Karpas-422 (cell line): ENCODE data around the gene MZT2A. TPM values are rescaled to one million over a fixed set of nuclear protein-coding genes. Genes with fewer than 3 reads are reported as not detected.
"Not testable (repeated sequence)": the region's sequence is repeated elsewhere in the genome, so short reads cannot be mapped to it uniquely, and the experiment has no call there.

Source experiments
- DNase-seq: peaks from one replicate; pipeline ENCODE4 v3.0.0-alpha.2; 2015
- H2AFZ ChIP-seq: fragments of 200-600 bp; sonication (generic); 2 replicates; pipeline ENCODE4 v1.6.1; 2014; ENCODE audit warnings: antibody characterized with exemption, low read length, mixed read lengths
- H3K27ac ChIP-seq: fragments of 200-600 bp; sonication (generic); 2 replicates; pipeline ENCODE4 v1.5.1; 2014; ENCODE audit warnings: mild to moderate bottlenecking, low read length, moderate library complexity
- H3K27me3 ChIP-seq: fragments of 200-600 bp; sonication (generic); 2 replicates; pipeline ENCODE4 v1.6.1; 2014; ENCODE audit warnings: low read length, mixed read lengths
- H3K36me3 ChIP-seq: fragments of 200-600 bp; sonication (generic); 2 replicates; pipeline ENCODE4 v1.6.1; 2014; ENCODE audit warnings: low read length, mixed read lengths; ENCODE audit not compliant: insufficient read depth
- H3K4me1 ChIP-seq: fragments of 200-600 bp; sonication (generic); 2 replicates; pipeline ENCODE4 v1.6.1; 2014; ENCODE audit warnings: mild to moderate bottlenecking, low read length, mixed read lengths
- H3K4me2 ChIP-seq: fragments of 200-600 bp; sonication (generic); 2 replicates; pipeline ENCODE4 v1.6.1; 2014; ENCODE audit warnings: low read length, low read depth, mild to moderate bottlenecking; ENCODE audit not compliant: poor library complexity, severe bottlenecking
- H3K4me3 ChIP-seq: fragments of 200-600 bp; sonication (generic); 2 replicates; pipeline ENCODE4 v1.5.1; 2014; ENCODE audit warnings: mild to moderate bottlenecking, antibody characterized with exemption, low read length, mixed read lengths
- H3K79me2 ChIP-seq: fragments of 200-600 bp; sonication (generic); 2 replicates; pipeline ENCODE4 v1.6.1; 2014; ENCODE audit warnings: mild to moderate bottlenecking, low read length, mixed read lengths
- H3K9ac ChIP-seq: fragments of 200-600 bp; sonication (generic); 2 replicates; pipeline ENCODE4 v1.6.0; 2014; ENCODE audit warnings: low read length
- H3K9me2 ChIP-seq: fragments of 200-600 bp; sonication (generic), shearing (Covaris generic); replicated peaks from 2 replicates; pipeline ENCODE4 v1.6.0; 2014; ENCODE audit warnings: mild to moderate bottlenecking, low read length, moderate library complexity; ENCODE audit not compliant: insufficient read depth
- H3K9me3 ChIP-seq: fragments of 300-700, 200-600 bp; sonication (generic); 2 replicates; pipeline ENCODE4 v1.6.1; 2014; ENCODE audit warnings: low read length, mixed read lengths
- H4K20me1 ChIP-seq: fragments of 200-600 bp; sonication (generic); 2 replicates; pipeline ENCODE4 v1.6.1; 2014; ENCODE audit warnings: mild to moderate bottlenecking, antibody characterized with exemption, low read length, low read depth; ENCODE audit not compliant: insufficient read depth
- total RNA-seq: library from RNA; depleted of rRNA; stranded (reverse); fragments of >200 nt; shearing (Covaris generic); gene quantifications from 2 replicates; pipeline ENCODE4 v1.2.3, GENCODE V29; 2014; ENCODE audit warnings: low replicate concordance

MZT2A gene
- total RNA-seq, 1 experiment from 2014 or later = 119 TPM

DNA sequence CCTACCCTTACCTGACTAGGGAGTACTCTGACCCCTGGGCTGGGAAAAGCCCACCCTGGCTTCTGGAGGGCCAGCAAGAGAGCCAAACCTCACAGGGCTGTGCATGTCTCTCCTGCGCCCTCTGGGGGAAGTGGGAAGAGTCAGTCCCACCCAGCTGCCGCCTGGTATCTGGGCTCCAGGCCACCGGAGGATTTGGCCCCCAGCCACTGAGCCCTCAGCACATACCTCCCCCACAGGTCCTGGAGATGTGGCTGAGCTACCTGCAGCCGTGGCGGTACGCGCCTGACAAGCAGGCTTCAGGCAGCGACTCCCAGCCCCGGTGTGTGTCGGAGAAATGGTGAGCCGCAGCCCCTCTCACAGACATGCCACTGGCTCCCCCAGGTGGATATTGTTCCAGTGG is 24.4 kb upstream of the MZT2A start:
- not testable (repeated sequence) for H2AFZ ChIP-seq, H3K27me3 ChIP-seq, H3K4me3 ChIP-seq, H3K9me2 ChIP-seq, H3K9me3 ChIP-seq, H3K9ac ChIP-seq, H4K20me1 ChIP-seq, H3K79me2 ChIP-seq, H3K4me2 ChIP-seq, H3K27ac ChIP-seq, H3K4me1 ChIP-seq, H3K36me3 ChIP-seq
- peak; percentile 55 for DNase-seq

DNA sequence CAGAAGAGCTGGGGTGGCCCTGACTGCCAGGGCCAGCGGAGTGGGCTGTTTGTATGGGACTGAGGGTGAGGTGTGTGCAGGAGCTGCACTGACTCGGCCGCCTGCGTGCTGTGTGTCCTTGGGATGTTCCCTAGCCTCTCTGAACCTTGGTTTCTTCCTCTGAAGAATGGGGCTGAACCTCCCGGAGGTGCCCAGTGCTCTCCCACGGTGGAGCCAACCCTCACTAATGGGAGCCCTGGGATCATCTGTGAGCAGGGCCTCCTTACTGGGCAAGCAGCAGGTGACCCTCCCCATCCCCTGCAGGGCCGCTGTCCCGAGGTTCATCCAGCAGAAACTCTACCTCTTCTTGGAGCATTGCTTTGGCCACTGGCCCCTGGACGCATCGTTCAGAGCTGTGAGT is 23.8 kb upstream of the MZT2A start:
- H3K27ac ChIP-seq = no peak overlapping the region
- H3K9me2 ChIP-seq = no peaks in the 10 kb centered on the region
- no peak overlapping the region for H3K4me3 ChIP-seq
- H3K27me3 ChIP-seq = no peaks in the 10 kb centered on the region
- no peaks in the 10 kb centered on the region for H3K79me2 ChIP-seq
- H4K20me1 ChIP-seq = no peaks in the 10 kb centered on the region
- H3K36me3 ChIP-seq = no peaks in the 10 kb centered on the region
- no peak for DNase-seq
- H3K4me2 ChIP-seq = no peak overlapping the region
- H3K4me1 ChIP-seq = no peaks in the 10 kb centered on the region
- H2AFZ ChIP-seq = no peak overlapping the region
- H3K9ac ChIP-seq = no peak overlapping the region
- no peaks in the 10 kb centered on the region for H3K9me3 ChIP-seq

DNA sequence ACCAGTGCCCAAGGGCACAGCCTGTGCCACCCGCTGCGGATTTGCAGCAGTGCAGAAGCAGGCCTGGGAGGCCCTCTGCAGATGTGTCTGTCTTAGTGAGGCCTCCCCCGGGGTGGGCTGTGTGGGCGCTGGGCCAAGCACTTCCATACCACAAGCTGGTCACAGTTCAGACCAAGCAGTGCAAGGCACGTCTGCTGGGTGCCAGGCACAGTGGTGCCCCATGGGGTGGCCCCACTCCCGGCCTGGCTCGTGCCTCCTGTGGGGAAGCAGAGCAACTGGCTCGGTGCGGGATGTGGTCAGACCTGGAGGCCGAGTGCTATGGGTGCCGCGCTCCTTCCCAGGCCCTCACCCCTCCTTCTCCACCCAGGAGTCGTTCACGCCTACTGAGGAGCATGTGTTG is 23.0 kb upstream of the MZT2A start:
- not testable (repeated sequence) for H3K36me3 ChIP-seq, H4K20me1 ChIP-seq, H3K4me3 ChIP-seq, H3K27me3 ChIP-seq, H2AFZ ChIP-seq, H3K9ac ChIP-seq, DNase-seq, H3K4me1 ChIP-seq, H3K27ac ChIP-seq, H3K79me2 ChIP-seq, H3K9me3 ChIP-seq, H3K4me2 ChIP-seq, H3K9me2 ChIP-seq

DNA sequence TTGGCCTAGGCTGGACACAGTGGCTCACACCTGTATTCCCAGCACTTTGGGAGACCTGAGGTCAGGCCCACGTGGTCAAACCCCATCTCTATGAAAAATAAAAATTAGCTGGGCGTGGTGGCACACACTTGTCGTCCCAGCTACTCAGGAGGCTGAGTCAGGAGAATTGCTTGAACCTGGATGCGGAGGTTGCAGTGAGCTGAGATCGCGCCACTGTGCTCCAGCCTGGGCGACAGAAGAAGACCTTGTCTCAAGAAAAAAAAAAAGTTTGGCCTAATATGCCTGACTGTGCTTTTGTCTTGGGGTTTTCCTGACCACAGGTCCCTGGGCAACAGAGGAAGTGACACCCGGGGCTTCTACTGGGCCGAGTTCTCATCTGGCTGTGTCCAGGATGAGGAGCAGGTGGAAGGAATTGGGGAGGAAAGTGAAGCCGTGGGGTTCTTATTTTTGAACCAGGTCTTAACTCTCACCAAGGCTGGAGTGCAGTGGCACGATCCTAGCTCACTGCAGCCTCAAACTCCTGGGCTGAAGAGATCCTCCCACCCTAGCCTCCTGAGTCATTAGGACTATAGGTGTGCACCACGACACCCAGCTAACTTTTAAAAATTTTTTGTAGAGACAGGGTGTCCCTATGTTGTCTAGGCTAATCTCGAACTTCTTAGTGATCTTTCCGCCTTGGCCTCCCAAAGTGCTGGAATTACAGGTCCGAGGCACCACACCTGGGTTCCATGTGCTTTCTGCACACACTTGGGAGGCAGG is 22.4 kb upstream of the MZT2A start:
- not testable (repeated sequence) for H3K9ac ChIP-seq, H3K4me2 ChIP-seq, H3K36me3 ChIP-seq, H3K4me1 ChIP-seq, H4K20me1 ChIP-seq, H3K27me3 ChIP-seq, H3K79me2 ChIP-seq, H2AFZ ChIP-seq, H3K27ac ChIP-seq, H3K4me3 ChIP-seq, DNase-seq, H3K9me2 ChIP-seq, H3K9me3 ChIP-seq

DNA sequence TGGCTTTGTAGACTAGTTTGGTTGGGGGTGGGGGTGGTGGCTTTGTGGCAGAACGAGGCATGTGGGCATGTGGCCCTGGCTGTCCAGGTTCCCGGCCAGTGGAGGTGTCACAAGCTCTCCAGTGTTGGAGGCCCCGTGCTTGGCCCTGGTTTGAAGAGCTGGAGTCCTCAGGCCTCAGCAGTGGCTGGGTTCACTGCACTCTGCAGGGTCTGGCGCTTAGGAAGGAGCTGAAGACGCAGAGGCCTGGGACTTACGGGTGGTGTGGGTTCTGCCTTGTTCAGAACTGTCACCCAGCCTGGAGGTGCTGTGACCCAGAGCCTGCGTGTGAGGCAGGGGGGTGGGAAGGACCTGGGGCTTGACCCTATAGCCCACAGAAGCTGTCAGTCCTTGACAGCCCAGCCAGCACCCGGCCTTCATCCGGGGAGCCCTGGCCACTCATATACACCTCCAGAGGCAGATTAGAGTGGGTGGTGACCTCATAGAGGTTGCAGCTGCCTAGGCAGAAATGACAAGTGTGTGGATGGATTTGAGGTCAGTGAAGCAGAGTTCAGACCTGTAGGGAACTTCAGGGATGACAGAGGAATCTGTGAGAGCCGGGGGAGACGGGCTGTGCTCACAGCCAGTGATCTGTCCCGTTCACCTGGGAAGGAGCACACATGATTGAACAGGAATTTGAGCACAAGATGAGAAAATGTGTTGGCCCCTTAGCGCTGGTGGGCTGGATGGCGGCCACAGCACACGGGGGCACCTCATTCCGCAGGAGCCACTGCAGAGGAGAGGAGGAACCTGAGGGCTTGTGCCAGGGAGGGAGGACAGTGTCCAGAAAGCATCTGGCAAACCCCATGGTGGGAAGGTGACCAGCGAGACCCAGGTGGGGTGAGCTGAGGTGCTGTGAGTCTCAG is 20.0 kb upstream of the MZT2A start:
- not testable (repeated sequence) for H3K27ac ChIP-seq, H3K9me2 ChIP-seq, H2AFZ ChIP-seq, H3K36me3 ChIP-seq, H3K4me1 ChIP-seq, H3K79me2 ChIP-seq, H4K20me1 ChIP-seq, H3K4me2 ChIP-seq, H3K9me3 ChIP-seq, DNase-seq, H3K4me3 ChIP-seq, H3K27me3 ChIP-seq, H3K9ac ChIP-seq

DNA sequence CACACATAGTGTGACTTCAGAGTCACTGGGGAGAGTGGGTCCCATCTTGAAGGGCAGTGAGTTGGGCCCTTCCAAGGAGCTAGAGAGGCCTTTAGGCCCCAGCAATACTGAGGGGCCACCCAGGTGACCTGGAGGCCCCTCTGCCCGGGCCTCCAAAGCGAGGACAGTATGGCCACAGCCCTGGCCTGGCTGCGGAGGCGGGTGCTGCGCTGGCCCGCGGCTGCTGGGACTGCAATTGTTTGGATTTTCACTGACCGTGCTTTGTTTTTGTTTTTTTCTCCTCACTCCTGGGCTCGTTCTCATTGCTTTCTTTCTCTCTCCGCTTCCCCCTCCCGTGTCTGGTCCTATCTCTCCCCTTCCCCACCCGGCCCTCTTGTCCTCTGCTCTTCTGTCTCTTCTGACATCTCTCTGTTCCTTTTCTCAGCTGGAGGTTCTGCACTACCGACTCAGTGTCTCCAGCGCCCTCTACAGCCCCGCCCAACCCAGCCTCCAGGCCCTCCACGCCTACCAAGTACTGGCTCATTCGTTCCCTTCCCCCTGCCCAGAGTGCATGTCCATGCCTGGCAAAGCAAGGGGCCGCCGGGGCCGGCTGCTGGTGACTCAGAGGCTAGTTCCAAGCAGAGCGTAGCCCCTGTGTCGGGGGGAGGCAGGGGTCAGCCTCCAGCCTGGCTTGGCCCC is 19.2 kb upstream of the MZT2A start:
- H3K4me2 ChIP-seq, H3K9ac ChIP-seq, H3K4me3 ChIP-seq, H3K36me3 ChIP-seq, H3K9me2 ChIP-seq, H3K79me2 ChIP-seq, H2AFZ ChIP-seq, H3K27me3 ChIP-seq, H3K27ac ChIP-seq, H3K9me3 ChIP-seq, H3K4me1 ChIP-seq, DNase-seq, H4K20me1 ChIP-seq: not testable (repeated sequence)

DNA sequence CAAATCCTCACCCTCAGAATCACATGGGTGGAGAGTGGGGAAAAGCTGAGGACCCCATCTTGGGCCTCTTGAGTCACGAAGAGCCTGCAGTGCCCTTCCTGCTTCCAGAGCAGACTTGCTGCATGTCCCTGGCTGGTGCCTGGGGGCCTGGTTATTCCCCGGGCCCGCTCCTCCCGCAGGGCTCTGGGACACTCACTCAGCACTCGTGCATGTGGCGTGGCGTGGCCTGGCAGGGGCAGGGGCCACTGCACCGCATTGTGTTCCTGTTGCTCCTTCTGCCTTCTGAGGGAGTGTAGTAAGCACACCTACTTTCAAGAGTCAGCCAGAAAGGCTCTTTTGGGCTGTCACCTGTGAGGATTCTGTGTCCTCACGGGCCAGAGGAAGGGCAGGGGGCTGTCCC is 17.4 kb upstream of the MZT2A start:
- Histone ChIP-seq H3K9me3 (no peaks in the 10 kb centered on the region), H4K20me1 (no peaks in the 10 kb centered on the region), H3K79me2 (no peaks in the 10 kb centered on the region), H3K9me2 (no peaks in the 10 kb centered on the region), H3K9ac (no peak overlapping the region), H3K4me3 (no peak overlapping the region), H3K27ac (no peak overlapping the region), H3K36me3 (peaks cover 3% of the 10 kb centered on the region; the same call in 1 of the 2 replicates), H2AFZ (no peak overlapping the region), H3K4me2 (no peak overlapping the region), H3K27me3 (no peaks in the 10 kb centered on the region), H3K4me1 (no peaks in the 10 kb centered on the region)
- DNase-seq = no peak

DNA sequence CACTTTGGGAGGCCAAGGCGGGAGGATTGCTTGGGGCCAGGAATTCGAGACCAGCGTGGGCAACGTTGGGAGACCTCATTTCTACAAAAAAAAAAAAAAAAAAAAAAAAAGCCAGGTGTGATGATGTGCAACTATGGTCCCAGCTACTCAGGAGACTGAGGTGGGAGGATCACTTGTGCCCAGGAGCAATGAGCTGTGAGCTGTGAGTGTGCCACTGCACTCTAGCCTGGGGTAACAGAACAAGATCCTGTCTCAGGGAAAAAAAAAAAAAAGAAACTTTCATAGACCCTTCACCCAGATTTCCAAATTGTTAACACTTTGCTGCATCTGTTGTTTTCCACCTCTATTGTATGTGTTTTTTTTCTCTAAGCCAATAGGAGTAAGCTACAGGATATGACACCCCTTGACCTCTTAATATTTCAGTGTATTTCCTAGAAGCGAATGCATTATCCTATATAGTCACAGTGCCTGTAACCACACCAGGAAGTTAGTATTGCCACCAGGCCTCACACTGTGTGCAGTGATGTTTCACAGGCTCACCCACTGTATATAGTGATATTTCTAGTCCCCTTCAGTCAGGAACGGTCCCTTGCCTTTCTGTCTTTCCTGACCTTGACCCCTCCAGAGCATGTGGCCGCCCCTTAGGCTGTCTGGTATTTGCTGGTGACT is 12.0 kb upstream of the MZT2A start:
- not testable (repeated sequence) for H3K36me3 ChIP-seq, H3K9me3 ChIP-seq, H3K9me2 ChIP-seq, H3K4me3 ChIP-seq, DNase-seq, H4K20me1 ChIP-seq, H3K4me2 ChIP-seq, H2AFZ ChIP-seq, H3K9ac ChIP-seq, H3K27me3 ChIP-seq, H3K4me1 ChIP-seq, H3K79me2 ChIP-seq, H3K27ac ChIP-seq
